Glutamatergic neuron (in vitro differentiated cells): ENCODE results near the gene IGSF10. TPM values are rescaled to one million over a fixed set of nuclear protein-coding genes. Genes with fewer than 3 reads are reported as not detected.

Experiments used
- DNase-seq: peaks from one replicate; pipeline ENCODE4 v3.0.0; 2022
- H3K27ac Mint-ChIP-seq: one replicate; pipeline ENCODE4 v1.8.0; 2020; ENCODE audit warnings: mild to moderate bottlenecking, mixed read lengths, inconsistent platforms; ENCODE audit not compliant: unreplicated experiment
- H3K27me3 Mint-ChIP-seq: one replicate; pipeline ENCODE4 v1.8.0; 2020; ENCODE audit warnings: mild to moderate bottlenecking, moderate library complexity, mixed read lengths, inconsistent platforms; ENCODE audit not compliant: unreplicated experiment
- H3K36me3 Mint-ChIP-seq: one replicate; pipeline ENCODE4 v1.8.0; 2020; ENCODE audit warnings: mild to moderate bottlenecking, mixed read lengths, inconsistent platforms; ENCODE audit not compliant: unreplicated experiment
- H3K4me1 Mint-ChIP-seq: one replicate; pipeline ENCODE4 v1.8.0; 2020; ENCODE audit warnings: mild to moderate bottlenecking, low read depth, mixed read lengths, inconsistent platforms; ENCODE audit not compliant: unreplicated experiment
- H3K4me3 Mint-ChIP-seq: one replicate; pipeline ENCODE4 v1.8.0; 2020; ENCODE audit warnings: mild to moderate bottlenecking, mixed read lengths, inconsistent platforms; ENCODE audit not compliant: unreplicated experiment
- H3K9me3 Mint-ChIP-seq: one replicate; pipeline ENCODE4 v1.8.0; 2020; ENCODE audit warnings: mild to moderate bottlenecking, moderate library complexity, mixed read lengths, inconsistent platforms; ENCODE audit not compliant: unreplicated experiment
- CTCF ChIP-seq: fragments of 200-600 bp; sonication (generic); IDR thresholded peaks from one replicate; pipeline ENCODE4 v1.5.0; 2021; ENCODE audit not compliant: partially characterized antibody, unreplicated experiment
- total RNA-seq: library from RNA; stranded (reverse); fragmentation: NEBNext Ultra II Directional; extraction: Animal tissue kit (Norgen Biotek cat#: 25700); gene quantifications from one replicate; pipeline ENCODE4 v1.2.1, GENCODE V29; 2021; ENCODE audit not compliant: unreplicated experiment

Gene IGSF10
- total RNA-seq, 1 donor from 2014 or later, result 0.05 TPM

GRCh38 chr3:151460228-151460627 is 633 bp downstream of the IGSF10 start:
- H3K4me1 Mint-ChIP-seq, result peaks cover 3% of the 10 kb centered on the region
- TF ChIP-seq CTCF, result no peak
- H3K27me3 Mint-ChIP-seq, result no peaks in the 10 kb centered on the region
- no peaks in the 10 kb centered on the region for H3K9me3 Mint-ChIP-seq
- H3K27ac Mint-ChIP-seq, result no peak overlapping the region
- no peak for DNase-seq
- H3K36me3 Mint-ChIP-seq, result no peaks in the 10 kb centered on the region
- peak overlapping the region; percentile 84 for H3K4me3 Mint-ChIP-seq

- peaks cover 3% of the 10 kb centered on the region for H3K4me1 Mint-ChIP-seq
- DNase-seq, result no peak
- H3K9me3 Mint-ChIP-seq, result no peaks in the 10 kb centered on the region
- H3K36me3 Mint-ChIP-seq, result no peaks in the 10 kb centered on the region
- H3K27me3 Mint-ChIP-seq, result no peaks in the 10 kb centered on the region
- no peak for TF ChIP-seq CTCF
- H3K27ac Mint-ChIP-seq, result no peak overlapping the region
- H3K4me3 Mint-ChIP-seq, result no peak overlapping the region
Measured at GRCh38 chr3:151459358-151459757, 1.5 kb downstream of the IGSF10 start.

- Mint-ChIP-seq H3K36me3 (no peaks in the 10 kb centered on the region), H3K27ac (no peak overlapping the region), H3K4me1 (peaks cover 3% of the 10 kb centered on the region), H3K4me3 (no peak overlapping the region), H3K27me3 (no peaks in the 10 kb centered on the region), H3K9me3 (no peaks in the 10 kb centered on the region)
- no peak for DNase-seq
- TF ChIP-seq CTCF, result no peak
Measured at GRCh38 chr3:151456065-151456464, 4.8 kb downstream of the IGSF10 start.

GRCh38 chr3:151452841-151453240 is 8.0 kb downstream of the IGSF10 start:
- no peak overlapping the region for H3K4me3 Mint-ChIP-seq
- TF ChIP-seq CTCF, result no peak
- H3K27me3 Mint-ChIP-seq, result no peaks in the 10 kb centered on the region
- no peak for DNase-seq
- H3K4me1 Mint-ChIP-seq, result no peaks in the 10 kb centered on the region
- H3K36me3 Mint-ChIP-seq, result no peaks in the 10 kb centered on the region
- no peaks in the 10 kb centered on the region for H3K9me3 Mint-ChIP-seq
- no peak overlapping the region for H3K27ac Mint-ChIP-seq

GRCh38 chr3:151452368-151452767 is 8.5 kb downstream of the IGSF10 start:
- TF ChIP-seq CTCF, result no peak
- no peak for DNase-seq
- no peak overlapping the region for H3K27ac Mint-ChIP-seq
- H3K4me1 Mint-ChIP-seq, result no peaks in the 10 kb centered on the region
- no peaks in the 10 kb centered on the region for H3K27me3 Mint-ChIP-seq
- no peaks in the 10 kb centered on the region for H3K36me3 Mint-ChIP-seq
- H3K4me3 Mint-ChIP-seq, result no peak overlapping the region
- no peaks in the 10 kb centered on the region for H3K9me3 Mint-ChIP-seq
